Panc1 (cell line): ENCODE results near the gene CDKN1A. TPM values are rescaled to one million over a fixed set of nuclear protein-coding genes. Genes with fewer than 3 reads are reported as not detected.

Experiments
- ATAC-seq: fragments of 200-7000 bp; cut with Tn5 transposase; 2 replicates; pipeline ENCODE4 v1.9.1; 2020; ENCODE audit warnings: mild to moderate bottlenecking, moderate library complexity
- BruUV-seq: library from RNA; stranded (reverse); fragments of 400-500 nt; replicated peaks from 2 replicates; lab custom pipeline; 2021; lab: Mats Ljungman, UMichigan
- CTCF ChIA-PET: fragments of 300-600 bp; sonication (Branson Sonifier 250); formaldehyde crosslinking; loops from one replicate; lab custom pipeline; 2022; ENCODE audit warnings: antibody characterized with exemption; lab: Charles Lee
- POLR2A ChIA-PET: fragments of 300-600 bp; sonication (Branson Sonifier 250); formaldehyde crosslinking; loops from one replicate; lab custom pipeline; 2022; ENCODE audit warnings: antibody characterized with exemption; lab: Charles Lee
- DNase-seq: peaks from one replicate; pipeline ENCODE4 v3.0.0-alpha.2; 2010; ENCODE audit warnings: low read depth, low spot score
- H3K27ac ChIP-seq: 2 replicates; pipeline ENCODE4 v1.5.1; 2011; ENCODE audit warnings: mild to moderate bottlenecking, low read length, inconsistent platforms
- H3K27me3 ChIP-seq: fragments of 200-500 bp; sonication (Bioruptor generic); 2 replicates; pipeline ENCODE4 v1.6.0; 2014; ENCODE audit warnings: low read length, inconsistent platforms; ENCODE audit not compliant: control insufficient read depth, insufficient read depth
- H3K36me3 ChIP-seq: fragments of 200-500 bp; sonication (Bioruptor generic); 2 replicates; pipeline ENCODE4 v1.5.1; 2014; ENCODE audit warnings: inconsistent platforms, mild to moderate bottlenecking, low read length, moderate library complexity; ENCODE audit not compliant: control insufficient read depth, insufficient read depth
- H3K4me1 ChIP-seq: 2 replicates; pipeline ENCODE4 v1.5.1; 2011; ENCODE audit warnings: inconsistent platforms, mild to moderate bottlenecking, low read length, moderate library complexity; ENCODE audit not compliant: control insufficient read depth, insufficient read depth
- H3K4me3 ChIP-seq, 2 experiments: 2 replicates each; pipeline ENCODE4 v1.5.1; 2011 to 2012; ENCODE audit warnings: low read depth in 2 of 2, low read length in 2 of 2, mild to moderate bottlenecking in 2 of 2, inconsistent platforms in 1 of 2, moderate library complexity in 1 of 2
- H3K9me3 ChIP-seq: fragments of 200-500 bp; sonication (Bioruptor generic); 2 replicates; pipeline ENCODE4 v1.5.1; 2014; ENCODE audit warnings: low read depth, mild to moderate bottlenecking, inconsistent platforms, low read length, moderate library complexity; ENCODE audit not compliant: control insufficient read depth, insufficient read depth
- CTCF ChIP-seq: fragments of 450-650 bp; IDR thresholded peaks from 2 replicates; pipeline ENCODE4 v1.5.1; 2017; ENCODE audit warnings: mild to moderate bottlenecking
- POLR2AphosphoS5 ChIP-seq: IDR thresholded peaks from 2 replicates; pipeline ENCODE4 v1.6.1; 2012; ENCODE audit warnings: mild to moderate bottlenecking, low read depth, low read length, moderate library complexity
- SIN3A ChIP-seq: IDR thresholded peaks from 2 replicates; pipeline ENCODE4 v1.6.1; 2012; ENCODE audit warnings: low read depth, mild to moderate bottlenecking, low read length, moderate library complexity, borderline replicate concordance; ENCODE audit not compliant: insufficient read depth
- TCF7L2 ChIP-seq: IDR thresholded peaks from 2 replicates; pipeline ENCODE4 v1.6.1; 2011; ENCODE audit warnings: mild to moderate bottlenecking, low read depth, low read length, inconsistent platforms
- in situ Hi-C: cut with HindIII; loops from 2 replicates; pipeline ENCODE4 v1.10.0; 2016; ENCODE audit warnings: low sequenced_read_pairs, low pct_unique_long_range_greater_than_20kb
- intact Hi-C: fragments of 100-400 bp; cut with micrococcal nuclease; formaldehyde crosslinking; loops from one replicate; pipeline ENCODE4 v1.10.0; 2022; ENCODE audit not compliant: unreplicated experiment
- total RNA-seq: library from RNA; stranded (reverse); gene quantifications from one replicate; pipeline ENCODE4 v1.2.1, GENCODE V29; 2021; ENCODE audit not compliant: unreplicated experiment
- TF ChIP-seq, protein P1 (sequence below), 2 experiments: IDR thresholded peaks; 2 replicates each; pipeline ENCODE4 v1.6.1; 2011 to 2012; ENCODE audit warnings: low read depth in 2 of 2, control low read depth in 1 of 2, low read length in 1 of 2, mild to moderate bottlenecking in 1 of 2, moderate library complexity in 1 of 2; ENCODE audit not compliant: insufficient read depth in 1 of 2

Gene CDKN1A
- total RNA-seq, 1 experiment from 2014 or later = 46.2 TPM

GRCh38 chr6:36657271-36657670, 21.2 kb upstream of the CDKN1A start:
- in situ Hi-C loops (no loop called here), intact Hi-C loops (no loop called here)
- DNase-seq = no peak
- TF ChIP-seq TCF7L2 (no peak), SIN3A (no peak), CTCF (no peak), POLR2AphosphoS5 (no peak)
- TF ChIP-seq, protein P1, sequence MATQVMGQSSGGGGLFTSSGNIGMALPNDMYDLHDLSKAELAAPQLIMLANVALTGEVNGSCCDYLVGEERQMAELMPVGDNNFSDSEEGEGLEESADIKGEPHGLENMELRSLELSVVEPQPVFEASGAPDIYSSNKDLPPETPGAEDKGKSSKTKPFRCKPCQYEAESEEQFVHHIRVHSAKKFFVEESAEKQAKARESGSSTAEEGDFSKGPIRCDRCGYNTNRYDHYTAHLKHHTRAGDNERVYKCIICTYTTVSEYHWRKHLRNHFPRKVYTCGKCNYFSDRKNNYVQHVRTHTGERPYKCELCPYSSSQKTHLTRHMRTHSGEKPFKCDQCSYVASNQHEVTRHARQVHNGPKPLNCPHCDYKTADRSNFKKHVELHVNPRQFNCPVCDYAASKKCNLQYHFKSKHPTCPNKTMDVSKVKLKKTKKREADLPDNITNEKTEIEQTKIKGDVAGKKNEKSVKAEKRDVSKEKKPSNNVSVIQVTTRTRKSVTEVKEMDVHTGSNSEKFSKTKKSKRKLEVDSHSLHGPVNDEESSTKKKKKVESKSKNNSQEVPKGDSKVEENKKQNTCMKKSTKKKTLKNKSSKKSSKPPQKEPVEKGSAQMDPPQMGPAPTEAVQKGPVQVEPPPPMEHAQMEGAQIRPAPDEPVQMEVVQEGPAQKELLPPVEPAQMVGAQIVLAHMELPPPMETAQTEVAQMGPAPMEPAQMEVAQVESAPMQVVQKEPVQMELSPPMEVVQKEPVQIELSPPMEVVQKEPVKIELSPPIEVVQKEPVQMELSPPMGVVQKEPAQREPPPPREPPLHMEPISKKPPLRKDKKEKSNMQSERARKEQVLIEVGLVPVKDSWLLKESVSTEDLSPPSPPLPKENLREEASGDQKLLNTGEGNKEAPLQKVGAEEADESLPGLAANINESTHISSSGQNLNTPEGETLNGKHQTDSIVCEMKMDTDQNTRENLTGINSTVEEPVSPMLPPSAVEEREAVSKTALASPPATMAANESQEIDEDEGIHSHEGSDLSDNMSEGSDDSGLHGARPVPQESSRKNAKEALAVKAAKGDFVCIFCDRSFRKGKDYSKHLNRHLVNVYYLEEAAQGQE (IDR thresholded peaks at IDR 0.05; ENCODE audit: insufficient read depth in 1 of 2, low read depth in 2 of 2, low read length in 1 of 2) = no peak
- Histone ChIP-seq H3K4me3 (no peak overlapping the region), H3K4me1 (no peaks in the 10 kb centered on the region), H3K27me3 (no peaks in the 10 kb centered on the region; the same call in 1 of the 2 replicates), H3K36me3 (no peaks in the 10 kb centered on the region), H3K9me3 (no peaks in the 10 kb centered on the region), H3K27ac (no peak overlapping the region)
- POLR2A ChIA-PET = interaction anchor here (0.7 kb wide), 1 partner anchor 35 kb away, joined by 3 read pairs; no protein-coding TSS in a partner anchor
- no TSS peak for BruUV-seq
- no peak for ATAC-seq
- CTCF ChIA-PET = no interaction called here

- TF ChIP-seq TCF7L2 = no peak
- TF ChIP-seq, protein P1 (IDR thresholded peaks at IDR 0.05; ENCODE audit: insufficient read depth in 1 of 2, low read depth in 2 of 2, low read length in 1 of 2) = no peak
- TF ChIP-seq POLR2AphosphoS5 = no peak
- no peak for TF ChIP-seq SIN3A
- no peak for TF ChIP-seq CTCF
- BruUV-seq = no TSS peak
- DNase-seq (no peak), ATAC-seq (no peak)
- Histone ChIP-seq H3K9me3 (no peaks in the 10 kb centered on the region), H3K36me3 (no peaks in the 10 kb centered on the region), H3K27ac (no peak overlapping the region), H3K4me1 (no peaks in the 10 kb centered on the region), H3K27me3 (no peaks in the 10 kb centered on the region; the same call in 1 of the 2 replicates), H3K4me3 (no peak overlapping the region)
- POLR2A ChIA-PET = no interaction called here
- intact Hi-C loops (no loop called here), in situ Hi-C loops (no loop called here)
- CTCF ChIA-PET = no interaction called here
These were observed 20.5 kb upstream of the CDKN1A start for GRCh38 chr6:36657942-36658544.
